HG03108 (cell line): ENCODE results near the gene NEURL1.
"Not testable (repeated sequence)": the region's sequence is repeated elsewhere in the genome, so short reads cannot be mapped to it uniquely, and the experiment has no call there.

Experiments
- ATAC-seq: cut with Tn5 transposase; IDR thresholded peaks from one replicate; pipeline ENCODE4 v1.9.1; 2021; ENCODE audit warnings: moderate library complexity; ENCODE audit not compliant: unreplicated experiment

NEURL1 gene

DNA sequence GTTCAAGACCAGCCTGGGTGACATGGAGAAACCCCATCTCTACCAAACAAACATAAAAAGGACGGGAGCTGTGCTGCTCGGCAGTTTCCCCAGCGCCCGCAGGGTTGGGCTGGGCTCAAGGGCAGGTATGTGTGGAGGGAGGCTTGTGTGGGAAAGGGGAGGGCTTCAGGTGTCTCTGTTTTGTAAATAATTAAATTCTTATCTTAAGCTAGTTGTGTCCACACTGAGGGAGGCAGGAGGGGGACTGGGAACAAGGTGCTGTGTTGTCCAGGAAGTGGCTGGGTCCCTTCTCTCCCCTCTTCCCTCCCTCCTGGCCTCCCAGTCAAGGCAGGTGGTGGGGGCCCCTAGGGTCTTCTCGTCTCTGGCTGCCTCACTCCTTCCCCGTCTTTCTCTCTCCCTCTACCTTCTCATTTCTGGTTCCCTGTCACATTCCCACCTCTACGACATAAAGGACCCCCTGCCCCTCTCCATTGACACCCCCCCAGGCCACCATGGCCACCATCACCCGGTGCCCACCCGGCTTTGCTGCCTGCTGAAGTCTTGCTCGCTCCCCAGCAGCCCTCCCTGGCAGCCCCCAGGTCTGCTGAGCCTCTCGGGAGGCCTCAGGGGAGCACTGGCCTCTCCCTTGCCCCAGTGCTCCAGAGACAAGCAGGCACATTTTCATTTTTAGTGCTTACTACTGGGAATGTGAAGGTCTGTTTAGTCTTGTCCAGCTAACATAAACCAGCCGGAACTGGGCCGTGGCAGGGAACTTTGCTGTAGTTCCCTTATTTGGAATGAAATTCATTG is 19.3 kb downstream of the NEURL1 start:
- ATAC-seq: no peak

- ATAC-seq: no peak
Measured at GRCh38 chr10:103513380-103514060, 20.0 kb downstream of the NEURL1 start.

DNA sequence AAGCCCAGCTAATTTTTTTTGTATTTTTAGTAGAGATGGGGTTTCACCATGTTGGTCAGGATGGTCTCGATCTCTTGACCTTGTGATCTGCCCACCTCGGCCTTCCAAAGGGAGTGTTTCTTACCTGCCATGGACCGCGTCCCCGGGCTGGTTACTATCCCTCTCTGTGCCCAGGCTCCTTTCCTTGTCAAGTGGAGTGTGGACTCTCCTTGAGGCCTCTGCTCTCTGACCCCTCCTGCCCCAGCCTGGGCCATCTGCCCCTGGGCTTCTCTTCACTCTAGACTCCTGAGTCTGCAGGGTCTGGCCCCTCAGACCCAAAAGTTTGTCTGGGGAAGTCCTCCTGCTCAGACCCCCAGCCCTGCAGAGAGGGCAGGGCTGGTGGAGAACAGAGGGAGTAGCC is 20.7 kb downstream of the NEURL1 start:
- ATAC-seq: no peak

DNA sequence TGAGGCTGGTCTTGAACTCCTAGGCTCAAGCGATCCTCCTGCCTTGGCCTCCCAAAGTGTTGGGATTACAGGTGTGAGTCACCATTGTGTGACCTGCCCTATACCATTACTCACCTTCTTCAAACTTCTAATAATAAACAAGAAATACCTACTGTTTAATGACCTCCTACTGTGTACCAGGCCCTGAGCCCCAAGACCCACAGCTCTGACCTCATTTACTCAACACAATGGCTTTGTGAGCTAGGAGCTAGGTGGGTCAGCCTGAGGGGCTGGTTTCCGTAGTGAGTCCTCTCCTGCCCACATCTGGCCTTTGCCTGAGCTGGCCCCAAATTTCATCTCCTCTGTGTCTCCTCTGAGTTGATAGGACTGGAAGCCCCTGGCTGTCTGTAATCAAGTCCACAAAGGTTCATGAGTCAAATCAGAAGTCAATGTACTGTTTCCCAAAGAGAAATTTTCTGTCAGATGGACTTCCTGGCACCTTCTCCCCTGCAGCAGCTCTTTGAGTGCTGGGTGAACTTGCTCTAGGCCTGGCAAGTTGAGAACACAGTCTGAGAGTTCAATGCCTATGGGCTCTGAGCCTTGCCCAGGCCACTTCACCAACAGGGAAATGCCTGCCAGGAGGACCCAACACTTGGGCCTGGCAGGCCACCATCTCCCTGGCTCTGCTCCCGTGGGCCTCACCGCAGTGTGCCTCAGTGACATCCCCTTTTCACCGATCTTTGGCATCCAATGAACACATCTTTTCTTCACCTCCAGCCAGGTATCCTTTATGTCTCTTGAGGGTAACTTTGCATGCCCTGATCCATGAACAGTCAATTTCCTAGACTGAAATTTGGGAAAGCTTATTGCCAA is 24.0 kb downstream of the NEURL1 start:
- ATAC-seq: no peak

DNA sequence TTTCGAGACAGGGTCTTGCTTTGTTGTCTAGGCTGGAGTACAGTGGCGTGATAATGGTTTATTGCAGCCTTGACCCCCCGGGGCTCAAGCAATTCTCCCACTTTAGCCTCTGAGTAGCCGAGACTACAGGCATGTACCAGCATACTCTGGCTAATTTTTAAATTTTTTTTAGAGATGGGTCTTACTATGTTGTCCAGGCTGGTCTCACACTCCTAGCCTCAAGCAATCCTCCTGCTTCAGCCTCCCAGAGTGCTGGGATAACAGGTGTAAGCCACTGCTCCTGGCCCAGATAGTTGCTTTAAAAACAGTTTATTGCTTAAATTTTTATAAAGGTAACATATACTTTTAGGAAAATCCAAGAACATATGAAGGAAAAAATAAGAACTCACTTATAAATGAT is 26.3 kb downstream of the NEURL1 start:
- no peak for ATAC-seq

GRCh38 chr10:103522006-103522405 is 28.5 kb downstream of the NEURL1 start:
- not testable (repeated sequence) for ATAC-seq

- no peak for ATAC-seq
Measured at GRCh38 chr10:103523683-103524082, 30.2 kb downstream of the NEURL1 start.

- ATAC-seq: no peak
Measured at GRCh38 chr10:103525901-103526300, 32.4 kb downstream of the NEURL1 start.

DNA sequence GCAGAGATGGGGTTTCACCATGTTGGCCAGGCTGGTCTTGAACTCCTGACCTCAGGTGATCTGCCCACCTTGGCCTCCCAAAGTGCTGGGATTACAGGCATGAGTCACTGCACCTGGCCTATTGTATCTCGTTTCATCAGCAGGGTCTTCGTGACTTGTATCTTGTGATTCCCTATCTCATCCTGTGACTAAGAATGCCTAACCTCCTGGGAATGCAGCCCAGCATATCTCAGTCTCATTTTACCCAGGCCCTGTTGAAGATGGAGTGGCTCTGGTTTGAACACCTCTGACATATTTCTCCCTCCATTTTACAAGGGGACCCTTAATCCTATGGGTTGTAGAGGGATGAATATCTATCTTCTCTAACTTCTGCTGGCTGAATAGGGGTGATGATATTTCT is 34.0 kb downstream of the NEURL1 start:
- not testable (repeated sequence) for ATAC-seq

DNA sequence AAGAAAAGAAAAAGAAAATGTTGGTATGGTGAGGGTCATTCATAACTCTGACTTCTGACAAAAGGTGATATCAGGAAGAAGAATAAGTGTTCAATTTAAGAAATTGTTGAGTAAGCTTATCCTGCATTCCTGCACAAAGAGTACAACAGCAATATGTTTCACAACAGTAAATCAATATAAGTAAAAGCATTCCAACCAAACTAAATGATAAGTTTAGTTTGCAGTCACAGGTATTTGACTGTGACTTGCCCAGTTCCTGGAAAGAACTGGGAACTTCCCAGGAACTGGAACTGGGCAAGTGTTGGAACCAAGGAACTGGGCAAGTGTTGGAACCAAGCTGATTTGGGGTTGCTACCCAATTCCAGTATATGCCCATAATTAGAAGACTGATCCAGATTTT is 35.0 kb downstream of the NEURL1 start:
- ATAC-seq: no peak

- ATAC-seq: no peak
Measured at GRCh38 chr10:103529539-103529938, 36.0 kb downstream of the NEURL1 start.

- no peak for ATAC-seq
Measured at GRCh38 chr10:103533827-103534226, 40.3 kb downstream of the NEURL1 start.

- ATAC-seq: no peak
Measured at GRCh38 chr10:103534621-103535498, 41.4 kb downstream of the NEURL1 start.

GRCh38 chr10:103535595-103535994 is 42.1 kb downstream of the NEURL1 start:
- no peak for ATAC-seq

DNA sequence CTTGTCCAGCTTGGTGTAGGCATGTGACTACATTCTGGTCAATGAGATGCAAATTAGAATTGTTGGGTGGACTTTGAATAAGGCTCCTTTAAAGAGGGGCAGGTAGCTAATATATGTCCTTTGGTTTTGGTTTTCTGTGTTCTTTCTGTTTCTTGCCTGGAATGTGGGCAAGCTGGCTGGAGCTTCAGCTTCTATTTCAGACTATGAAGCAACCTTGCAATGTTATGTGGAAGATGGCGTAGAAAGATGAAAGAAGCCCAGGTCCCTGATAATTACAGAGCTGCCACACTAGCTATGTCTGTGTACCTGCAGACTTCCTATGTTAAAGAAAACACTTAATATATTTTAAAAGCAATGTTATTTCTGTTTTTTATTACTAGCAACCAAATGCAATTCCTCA is 46.2 kb downstream of the NEURL1 start:
- ATAC-seq: no peak

DNA sequence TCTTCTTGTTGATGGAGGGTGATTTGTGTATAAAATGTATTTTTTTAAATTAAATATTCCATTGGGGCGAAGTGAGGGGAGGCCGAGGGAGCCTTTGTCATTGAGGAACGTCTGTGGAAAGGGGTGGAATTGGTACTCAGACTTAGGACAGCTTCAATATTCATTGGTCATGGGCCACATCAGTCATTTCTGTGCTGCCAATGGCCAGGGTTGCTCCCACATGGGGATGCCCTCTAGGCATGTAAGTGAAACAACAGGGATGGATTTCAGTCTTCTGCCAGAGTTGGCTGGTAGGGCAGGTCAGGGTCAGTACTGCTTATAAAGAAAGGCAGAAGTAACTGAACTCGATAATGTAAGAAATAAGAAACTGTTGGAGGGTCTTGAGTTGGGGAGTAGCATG is 47.2 kb downstream of the NEURL1 start:
- ATAC-seq: no peak

DNA sequence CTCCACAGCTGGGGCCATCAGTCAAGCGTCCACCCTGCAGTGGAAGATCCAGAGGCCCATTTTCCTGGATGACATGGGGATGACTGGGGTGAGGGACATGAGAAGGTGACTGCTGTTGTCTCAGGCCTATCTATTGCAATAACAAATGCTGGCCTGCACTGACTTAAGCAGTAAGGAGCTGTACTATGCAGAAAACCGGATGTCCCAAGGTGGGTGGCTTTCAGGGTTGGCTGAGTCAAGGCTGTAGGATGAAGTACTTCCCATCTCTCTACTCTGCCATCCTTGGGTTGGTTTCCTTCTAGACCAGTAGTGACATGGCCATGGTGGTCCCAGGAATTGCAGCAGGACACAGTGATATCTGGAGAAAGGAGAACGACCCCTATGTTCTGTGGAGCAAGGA is 48.1 kb downstream of the NEURL1 start:
- ATAC-seq: no peak

DNA sequence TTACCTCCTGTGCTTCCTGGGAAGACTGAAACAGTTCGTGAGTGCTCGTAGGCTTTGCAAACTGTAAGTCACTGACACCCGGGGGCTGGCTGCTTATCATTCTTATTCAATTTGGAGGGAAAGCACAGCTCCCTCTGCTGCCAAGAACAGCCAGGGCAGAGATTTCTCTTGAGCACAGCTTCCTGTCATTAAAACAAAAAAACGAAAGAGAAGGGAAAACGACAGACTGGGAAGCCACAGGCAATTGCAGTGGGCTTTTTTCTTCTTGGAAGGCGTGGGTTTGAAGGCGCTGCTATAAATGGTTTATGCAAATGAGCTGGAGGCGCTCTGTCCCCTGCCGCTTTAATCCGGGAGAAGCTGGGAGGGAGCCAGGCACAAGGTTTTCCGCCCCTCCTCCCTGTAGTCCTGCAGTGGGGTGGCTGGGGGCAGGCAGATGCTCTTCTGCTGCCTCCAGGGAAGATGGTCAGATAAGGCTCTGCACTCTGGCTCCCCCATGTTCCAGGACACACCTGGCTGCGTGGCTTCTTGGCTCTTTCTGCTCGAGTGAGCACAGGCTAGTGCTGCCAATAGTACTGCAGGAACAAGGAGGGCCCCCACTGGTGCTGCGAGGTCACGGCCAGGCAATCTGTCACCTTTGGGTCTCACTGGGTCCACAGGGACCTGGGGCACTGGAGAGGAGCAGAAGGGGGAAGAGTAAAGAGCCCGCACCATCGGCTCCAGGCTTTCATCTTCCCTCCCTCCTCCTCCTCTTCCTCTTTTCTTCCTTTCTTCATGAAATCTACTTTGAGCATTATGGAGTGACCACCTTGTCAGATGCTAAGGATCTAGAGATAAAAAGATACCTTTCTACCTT is 49.5 kb downstream of the NEURL1 start:
- no peak for ATAC-seq

GRCh38 chr10:103543617-103544525 is 50.4 kb downstream of the NEURL1 start:
- no peak for ATAC-seq
